Measurements from ENCODE around the gene RASSF1.
A peak's percentile ranks its signal among the peaks of the same experiment; 100 is the strongest.

Gene RASSF1

DNA sequence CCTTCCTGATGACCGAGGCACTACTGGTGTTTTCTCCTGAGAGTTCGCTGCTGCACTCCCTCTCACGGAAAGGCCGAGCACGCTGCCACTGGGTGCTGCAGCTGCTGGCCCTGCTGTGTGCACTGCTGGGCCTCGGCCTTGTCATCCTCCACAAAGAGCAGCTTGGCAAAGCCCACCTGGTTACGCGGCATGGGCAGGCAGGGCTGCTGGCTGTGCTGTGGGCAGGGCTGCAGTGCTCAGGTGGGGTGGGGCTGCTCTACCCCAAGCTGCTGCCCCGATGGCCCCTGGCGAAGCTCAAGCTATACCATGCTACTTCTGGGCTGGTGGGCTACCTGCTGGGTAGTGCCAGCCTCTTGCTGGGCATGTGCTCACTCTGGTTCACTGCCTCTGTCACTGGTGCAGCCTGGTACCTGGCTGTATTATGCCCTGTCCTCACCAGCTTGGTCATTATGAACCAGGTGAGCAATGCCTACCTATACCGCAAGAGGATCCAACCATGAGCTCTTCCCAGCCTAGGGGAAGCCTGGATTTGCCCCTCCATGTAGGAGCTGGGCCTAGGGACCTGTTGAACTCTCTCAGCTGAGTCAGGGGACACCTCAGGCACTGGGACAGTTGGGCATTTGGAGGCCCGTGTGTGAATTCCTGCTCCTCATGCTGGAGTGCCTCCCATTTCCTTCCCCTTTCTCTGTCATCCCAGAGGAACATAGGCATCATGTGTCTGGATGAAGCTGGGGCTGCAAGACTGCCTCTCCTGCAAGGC lies 12.8 kb upstream of the RASSF1 start:
- TF ChIP-seq, protein P1, sequence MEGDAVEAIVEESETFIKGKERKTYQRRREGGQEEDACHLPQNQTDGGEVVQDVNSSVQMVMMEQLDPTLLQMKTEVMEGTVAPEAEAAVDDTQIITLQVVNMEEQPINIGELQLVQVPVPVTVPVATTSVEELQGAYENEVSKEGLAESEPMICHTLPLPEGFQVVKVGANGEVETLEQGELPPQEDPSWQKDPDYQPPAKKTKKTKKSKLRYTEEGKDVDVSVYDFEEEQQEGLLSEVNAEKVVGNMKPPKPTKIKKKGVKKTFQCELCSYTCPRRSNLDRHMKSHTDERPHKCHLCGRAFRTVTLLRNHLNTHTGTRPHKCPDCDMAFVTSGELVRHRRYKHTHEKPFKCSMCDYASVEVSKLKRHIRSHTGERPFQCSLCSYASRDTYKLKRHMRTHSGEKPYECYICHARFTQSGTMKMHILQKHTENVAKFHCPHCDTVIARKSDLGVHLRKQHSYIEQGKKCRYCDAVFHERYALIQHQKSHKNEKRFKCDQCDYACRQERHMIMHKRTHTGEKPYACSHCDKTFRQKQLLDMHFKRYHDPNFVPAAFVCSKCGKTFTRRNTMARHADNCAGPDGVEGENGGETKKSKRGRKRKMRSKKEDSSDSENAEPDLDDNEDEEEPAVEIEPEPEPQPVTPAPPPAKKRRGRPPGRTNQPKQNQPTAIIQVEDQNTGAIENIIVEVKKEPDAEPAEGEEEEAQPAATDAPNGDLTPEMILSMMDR (IDR thresholded peaks at IDR 0.05; ENCODE audit: control insufficient read depth, insufficient read depth, low read depth, low read length, missing control alignments), result no peak
- no peak overlapping the region for H3K4me3 ChIP-seq (ENCODE audit: control insufficient read depth, low read depth, low read length)
- DNase-seq (ENCODE audit: low read depth), result no peak

DNA sequence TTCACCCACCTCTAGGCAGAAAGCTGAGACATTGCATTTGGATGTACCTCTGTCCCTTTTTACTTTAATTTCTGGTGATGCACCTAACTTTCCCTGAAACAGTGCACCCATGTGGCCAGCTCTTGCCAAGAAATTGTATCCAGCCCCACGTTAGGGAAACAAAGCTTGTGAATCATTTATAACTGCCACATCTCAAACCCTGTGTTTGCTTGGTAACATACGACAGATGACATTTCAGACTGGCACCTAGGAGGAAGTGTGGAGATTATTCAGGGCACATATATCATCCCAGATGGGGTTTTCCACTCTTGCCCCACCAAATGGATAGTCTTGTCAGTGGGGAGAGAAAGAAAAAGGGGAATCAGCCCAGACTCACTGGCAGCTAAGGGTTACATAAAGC lies 12.1 kb upstream of the RASSF1 start:
- DNase-seq (ENCODE audit: low read depth), result no peak
- TF ChIP-seq, protein P1 (IDR thresholded peaks at IDR 0.05; ENCODE audit: control insufficient read depth, insufficient read depth, low read depth, low read length, missing control alignments), result peak; percentile 48
- no peak overlapping the region for H3K4me3 ChIP-seq (ENCODE audit: control insufficient read depth, low read depth, low read length)

DNA sequence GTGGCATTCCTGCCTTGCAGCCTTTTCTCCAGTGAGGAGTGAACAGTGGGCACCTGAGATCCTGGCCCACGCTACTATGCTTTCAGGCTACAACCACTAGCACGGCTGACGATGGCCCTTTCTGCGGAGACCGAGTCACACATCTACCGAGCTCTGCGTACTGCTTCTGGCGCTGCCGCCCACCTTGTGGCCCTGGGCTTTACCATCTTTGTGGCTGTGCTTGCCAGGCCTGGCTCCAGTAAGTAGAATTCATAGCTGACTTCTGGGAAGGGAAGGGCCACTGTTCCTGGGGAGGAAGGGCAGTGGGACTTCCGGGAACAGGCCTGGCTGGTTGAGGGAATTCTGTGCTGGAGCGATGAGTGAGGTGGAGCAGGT lies 10.7 kb upstream of the RASSF1 start:
- TF ChIP-seq, protein P1 (IDR thresholded peaks at IDR 0.05; ENCODE audit: control insufficient read depth, insufficient read depth, low read depth, low read length, missing control alignments), result no peak
- no peak for DNase-seq (ENCODE audit: low read depth)
- H3K4me3 ChIP-seq (ENCODE audit: control insufficient read depth, low read depth, low read length), result peak overlapping the region; percentile 81

DNA sequence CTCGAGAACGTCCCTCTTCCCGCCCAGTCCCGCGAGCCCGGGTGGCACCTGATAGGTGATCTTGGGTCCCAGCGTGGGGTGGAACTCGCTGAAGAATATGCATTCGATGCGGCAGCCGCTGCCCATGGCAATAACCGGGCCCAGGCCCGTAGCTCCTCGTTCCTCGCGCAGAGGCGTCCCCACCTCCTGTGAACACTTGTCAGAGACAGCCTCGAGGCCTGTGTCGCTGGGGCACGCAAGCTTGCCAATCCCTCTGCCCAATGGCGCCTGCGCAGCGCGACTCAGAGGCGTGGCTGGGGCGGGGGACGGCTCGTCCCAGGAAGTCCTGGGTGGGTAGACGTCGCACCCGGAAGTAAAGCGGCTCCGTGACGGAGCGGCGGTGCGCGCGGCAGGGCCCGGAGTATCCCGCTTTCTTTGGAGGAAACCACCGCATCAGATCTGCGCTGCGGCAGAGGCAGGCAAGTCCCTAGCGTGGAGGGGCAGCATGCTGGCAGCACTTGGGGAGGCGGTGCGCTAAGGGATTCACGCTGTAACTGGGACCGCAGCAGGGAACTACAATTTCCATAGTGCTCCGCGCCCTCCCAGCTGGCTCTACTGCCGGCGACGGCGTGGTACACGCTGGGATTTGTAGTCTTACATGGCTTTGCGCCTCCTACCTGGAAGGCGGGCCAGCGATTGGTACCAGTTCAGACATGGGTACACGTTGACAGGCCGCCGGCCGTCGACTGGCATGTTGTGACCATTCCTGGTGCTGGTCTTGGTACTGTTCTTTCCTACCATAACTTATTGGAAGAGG lies 10.1 kb upstream of the RASSF1 start, which contains the start of the genes CYB561D2 and NPRL2:
CYB561D2 (plus strand) TSS at position 336 of the 796 bp plus-strand sequence. CDS start 572 bp downstream, outside the sequence.
NPRL2 (minus strand) TSS at position 249 of the 796 bp plus-strand sequence; CDS start at position 126, 123 bp downstream.
- peak within 1 kb of the TSS; percentile 81 for H3K4me3 ChIP-seq (ENCODE audit: control insufficient read depth, low read depth, low read length)
- TF ChIP-seq, protein P1 (IDR thresholded peaks at IDR 0.05; ENCODE audit: control insufficient read depth, insufficient read depth, low read depth, low read length, missing control alignments), result no peak
- peak; percentile 62 for DNase-seq (ENCODE audit: low read depth)

DNA sequence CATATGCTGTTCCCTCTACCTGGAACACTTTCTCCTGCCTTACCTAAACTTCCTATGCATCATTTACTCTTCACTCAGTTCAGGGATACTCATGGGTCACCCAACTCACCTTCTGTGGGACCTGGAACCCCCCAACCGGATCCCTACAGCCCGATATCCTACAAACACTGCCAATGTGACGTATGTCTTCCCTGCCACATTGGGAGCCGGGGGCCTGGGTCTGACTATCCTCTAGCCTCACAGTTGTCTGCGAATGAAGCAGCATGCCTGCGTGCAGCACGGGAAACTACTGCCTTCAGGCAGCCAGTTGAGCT lies 9.5 kb upstream of the RASSF1 start:
- TF ChIP-seq, protein P1 (IDR thresholded peaks at IDR 0.05; ENCODE audit: control insufficient read depth, insufficient read depth, low read depth, low read length, missing control alignments), result no peak
- H3K4me3 ChIP-seq (ENCODE audit: control insufficient read depth, low read depth, low read length), result peak overlapping the region; percentile 81
- DNase-seq (ENCODE audit: low read depth), result no peak

DNA sequence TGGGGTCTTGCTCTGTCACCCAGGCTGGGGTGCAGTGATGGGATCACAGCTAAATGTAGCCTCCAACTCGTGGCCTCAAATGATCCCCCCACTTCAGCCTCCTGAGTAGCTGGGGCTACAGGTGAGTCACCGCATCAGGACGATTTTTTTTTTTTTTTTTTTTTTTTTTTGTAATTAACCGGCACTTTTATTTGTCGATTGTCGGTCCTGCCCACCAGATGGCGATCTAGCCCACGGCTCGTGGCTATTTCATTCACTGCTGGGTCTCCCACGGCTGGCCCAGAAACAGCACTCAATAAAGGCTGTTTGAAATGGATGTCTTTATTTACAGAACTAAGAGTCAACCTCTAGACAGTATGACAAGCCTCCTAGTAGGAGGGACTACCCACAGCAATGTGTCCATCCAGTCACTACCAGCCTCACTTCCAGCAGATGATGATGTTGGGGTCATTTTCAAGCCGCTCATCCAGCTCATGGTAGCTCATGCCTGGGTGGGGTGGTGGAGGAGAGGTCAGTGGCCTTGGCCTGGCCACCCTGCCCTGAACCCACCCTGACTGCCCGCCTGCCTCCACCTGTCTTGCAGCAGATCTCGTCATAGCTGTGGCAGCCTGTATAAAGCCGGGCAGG lies 6.7 kb upstream of the RASSF1 start:
- no peak for DNase-seq (ENCODE audit: low read depth)

More for the DNA sequence above, 6.7 kb upstream of the RASSF1 start:
- no peak overlapping the region for H3K4me3 ChIP-seq (ENCODE audit: control insufficient read depth, low read depth, low read length)
- TF ChIP-seq, protein P1 (IDR thresholded peaks at IDR 0.05; ENCODE audit: control insufficient read depth, insufficient read depth, low read depth, low read length, missing control alignments), result peak; percentile 72
